ENCODE data around the gene OSGEP.
A peak's percentile ranks its signal among the peaks of the same experiment; 100 is the strongest.

The OSGEP gene

DNA sequence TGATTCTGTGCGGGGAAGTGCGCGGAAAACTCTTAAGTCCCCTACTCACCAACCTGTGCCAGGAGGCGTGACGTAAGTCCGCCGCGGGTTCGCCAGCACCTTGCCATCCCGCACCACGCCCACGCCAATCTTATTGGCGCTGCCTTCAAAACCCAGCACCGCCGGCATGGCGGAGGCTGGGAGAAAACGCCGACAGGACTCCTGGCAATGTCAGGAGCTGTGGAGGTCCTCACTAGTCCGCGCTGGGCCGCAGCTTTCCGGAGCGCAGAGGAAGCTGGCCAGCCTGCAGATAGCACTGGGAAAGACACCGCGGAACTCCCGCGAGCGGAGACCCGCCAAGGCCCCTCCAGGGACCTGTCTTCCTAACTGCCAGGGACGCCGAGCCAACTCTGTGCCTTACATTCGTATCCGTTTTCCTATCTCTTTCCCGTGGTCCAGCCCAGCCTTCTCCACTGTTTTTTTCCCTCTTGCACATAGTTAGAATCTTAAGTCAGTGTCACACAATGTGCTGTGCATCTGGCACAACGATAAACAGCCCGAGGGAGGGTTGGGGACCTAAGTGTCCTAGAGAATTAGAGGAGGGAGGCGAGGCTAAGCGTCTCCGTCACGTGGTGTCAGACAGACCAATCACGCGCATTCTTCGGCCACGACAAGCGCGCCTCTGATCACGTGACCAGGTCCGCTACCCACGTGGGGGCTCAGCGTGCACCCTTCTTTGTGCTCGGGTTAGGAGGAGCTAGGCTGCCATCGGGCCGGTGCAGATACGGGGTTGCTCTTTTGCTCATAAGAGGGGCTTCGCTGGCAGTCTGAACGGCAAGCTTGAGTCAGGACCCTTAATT lies at the start of gene OSGEP, which contains the start of gene APEX1:
TSS of gene OSGEP (minus strand) at position 297 of the 839 bp plus-strand sequence. CDS start at position 168, 129 bp downstream.
TSS of gene APEX1 (plus strand) at position 711 of the 839 bp plus-strand sequence. CDS start 420 bp downstream, outside the sequence.
- DNase-seq, result peak; percentile 99

DNA sequence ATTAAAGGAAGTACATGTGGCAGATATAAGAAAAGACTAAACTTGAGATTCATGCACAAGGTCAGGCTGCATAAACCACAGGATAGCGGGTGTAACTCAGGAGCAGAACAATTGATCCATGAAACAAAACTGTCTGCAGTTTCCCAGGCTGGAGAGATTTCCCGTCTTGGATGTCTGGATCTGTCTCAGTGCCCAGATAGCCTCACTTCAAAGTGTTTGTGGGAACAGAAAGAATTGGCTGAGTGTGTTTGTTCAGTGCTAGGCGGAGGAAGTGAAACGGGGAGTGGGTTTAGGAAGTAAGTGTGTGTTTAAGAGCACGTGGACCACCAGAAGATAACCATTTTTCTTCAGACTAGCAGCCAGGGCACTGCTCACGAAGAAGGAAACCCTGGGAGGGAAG lies 49.3 kb upstream of the OSGEP start:
- DNase-seq, result no peak

- DNase-seq, result no peak
Observed at GRCh38 chr14:20501346-20501745, 46.7 kb upstream of the OSGEP start.

DNA sequence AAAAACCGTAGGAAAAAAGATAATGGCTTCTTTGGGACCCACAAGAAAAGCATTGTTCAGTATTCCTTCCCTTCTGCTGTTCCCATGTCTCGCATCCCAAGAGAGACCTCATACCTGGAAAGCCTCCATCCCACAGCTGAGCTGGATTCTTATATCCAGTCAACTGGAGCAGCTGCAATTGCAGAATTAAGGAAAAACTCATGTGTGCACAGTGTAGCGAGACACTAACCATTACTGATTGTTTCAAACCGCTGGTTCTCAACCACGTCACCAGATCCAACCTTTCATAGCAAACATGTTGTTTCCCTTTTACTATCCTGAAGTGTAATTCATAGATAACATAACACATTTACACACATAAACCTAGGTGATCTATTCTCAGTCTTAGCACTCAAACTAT lies 45.3 kb upstream of the OSGEP start:
- DNase-seq, result no peak

DNA sequence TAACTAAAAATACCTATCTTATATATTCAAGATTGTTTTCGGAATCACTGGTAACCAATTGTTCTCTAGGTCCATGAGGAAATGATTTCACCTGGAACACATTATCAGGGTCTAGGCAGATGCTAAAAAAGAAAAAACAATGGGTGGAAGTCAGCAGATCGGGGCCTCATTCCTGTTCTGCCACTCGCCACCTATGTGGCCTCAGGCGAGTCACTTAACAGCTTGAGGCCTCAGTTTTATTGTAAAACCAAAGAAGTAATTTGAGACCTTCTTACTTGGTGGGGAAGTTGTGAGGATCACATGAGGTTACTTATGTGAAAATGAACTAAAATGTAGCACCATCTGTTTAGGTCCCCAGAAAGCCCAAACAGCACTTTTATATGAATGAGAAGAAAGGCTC lies 44.5 kb upstream of the OSGEP start:
- no peak for DNase-seq

- no peak for DNase-seq
Observed at GRCh38 chr14:20498622-20499021, 44.0 kb upstream of the OSGEP start.

DNA sequence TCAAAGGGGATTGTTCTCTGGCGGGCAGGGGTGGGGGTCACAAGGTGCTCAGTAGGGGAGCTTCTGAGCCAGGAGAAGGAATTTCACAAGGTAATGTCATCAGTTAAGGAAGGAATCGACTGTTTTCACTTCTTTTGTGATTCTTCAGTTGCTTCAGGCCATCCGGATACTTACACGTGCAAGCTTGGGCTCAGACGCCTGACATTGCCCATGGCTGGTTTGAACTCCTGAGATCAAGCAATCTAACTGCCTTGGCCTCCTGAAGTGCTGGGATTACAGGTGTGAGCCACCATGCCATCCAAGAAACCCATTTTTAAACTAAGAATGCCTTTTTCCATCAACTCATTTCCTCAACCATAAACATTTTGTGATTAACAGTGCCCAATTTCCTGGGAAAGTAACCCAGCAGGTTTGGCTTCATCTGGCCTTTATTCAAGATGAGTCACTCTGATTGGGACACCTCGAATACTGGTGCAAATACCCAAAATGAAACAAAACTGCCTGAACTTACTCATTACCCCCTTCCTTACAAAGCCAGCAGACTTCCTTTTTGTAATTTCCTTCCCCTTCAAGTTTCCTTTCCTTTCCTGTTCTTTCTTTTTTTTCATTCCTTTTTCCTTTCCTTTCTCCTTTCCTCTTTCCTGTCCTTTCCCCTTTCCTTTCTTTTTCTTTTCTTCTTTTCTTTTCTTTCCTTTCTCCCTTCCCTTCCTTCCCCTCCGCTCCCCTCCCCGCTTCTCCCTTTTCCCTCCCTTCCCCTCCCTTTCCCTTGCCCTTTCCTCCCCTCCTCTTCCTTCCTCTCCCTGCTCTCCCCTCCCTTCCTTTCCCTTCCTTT lies 40.5 kb upstream of the OSGEP start:
- DNase-seq, result no peak

- no peak for DNase-seq
Observed at GRCh38 chr14:20493634-20494033, 39.0 kb upstream of the OSGEP start.

DNA sequence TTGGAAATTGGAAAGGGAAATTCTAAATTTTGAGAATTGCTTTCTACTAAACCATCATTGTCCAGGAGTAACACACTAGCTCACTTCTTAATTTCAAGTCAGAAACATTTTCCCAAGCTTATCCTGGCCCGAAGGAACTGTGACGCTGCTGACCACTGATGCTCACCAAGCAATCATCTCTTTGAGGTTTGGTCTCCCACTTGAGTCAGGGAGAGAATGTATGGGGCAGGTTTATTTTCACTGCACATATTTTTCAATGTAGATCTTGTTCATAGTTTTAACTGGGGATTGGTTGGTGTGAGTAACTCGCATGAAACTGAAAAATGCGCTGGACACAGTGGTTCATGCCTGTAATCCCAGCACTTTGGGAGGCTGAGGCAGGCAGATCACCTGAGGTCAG lies 37.9 kb upstream of the OSGEP start:
- no peak for DNase-seq

GRCh38 chr14:20490563-20490962 lies 36.0 kb upstream of the OSGEP start:
- no peak for DNase-seq

DNA sequence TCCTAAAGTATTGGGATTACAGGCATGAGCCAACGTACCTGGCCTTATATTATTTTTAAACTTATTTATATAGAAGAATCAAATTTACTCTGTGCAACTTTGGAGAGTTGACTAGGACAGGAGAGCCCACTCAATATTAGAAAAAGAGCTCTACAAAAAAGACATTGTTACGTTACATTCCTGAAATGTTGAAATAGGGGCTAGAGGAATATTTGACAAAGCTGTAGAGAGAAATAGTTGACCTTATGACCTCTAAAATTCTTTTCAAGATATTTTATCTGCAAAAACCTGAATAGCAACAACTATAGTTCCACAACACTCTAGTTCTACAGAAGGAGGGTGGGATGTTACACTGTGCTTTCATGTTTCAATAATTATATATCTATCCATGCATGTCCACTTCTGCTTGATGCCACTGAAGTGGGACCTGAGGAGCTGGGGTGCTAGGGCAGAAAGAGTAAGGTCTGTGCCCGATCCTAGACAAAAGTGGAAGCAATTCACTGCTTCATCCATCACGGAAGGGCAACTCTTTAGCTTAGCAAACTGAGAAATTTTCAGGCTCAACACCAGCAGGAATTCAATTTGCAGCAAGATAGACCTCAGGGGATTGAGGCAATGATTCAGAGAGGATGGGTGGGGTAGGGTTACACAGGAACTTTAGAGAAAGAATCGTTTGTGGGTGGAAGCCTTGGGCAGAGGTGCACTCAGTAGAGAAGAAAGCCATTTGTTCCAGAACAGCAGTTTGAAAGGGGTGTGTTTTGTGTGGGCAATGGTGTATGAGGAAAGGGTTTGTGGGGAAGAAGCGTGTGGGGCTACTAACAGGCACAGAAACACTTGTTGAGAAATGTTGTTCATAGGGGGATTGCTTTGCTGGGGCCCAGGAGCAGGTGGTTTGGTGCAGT lies 34.7 kb upstream of the OSGEP start:
- no peak for DNase-seq

DNA sequence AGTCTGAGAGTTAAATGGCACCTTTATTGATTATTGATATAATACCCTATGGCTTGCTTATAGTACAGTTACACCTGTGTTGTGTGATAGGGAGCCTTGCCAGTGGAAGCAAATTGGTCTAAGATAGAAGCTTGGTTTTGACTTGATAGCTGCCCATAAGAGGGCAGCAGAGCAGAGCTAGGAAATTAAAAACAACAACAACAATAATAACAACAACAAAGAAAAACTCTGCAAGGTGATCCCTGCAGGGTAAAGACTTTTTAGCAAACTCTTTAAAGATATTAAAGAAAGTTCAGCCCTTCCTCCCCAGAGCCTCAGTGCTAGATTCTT lies 32.7 kb upstream of the OSGEP start:
- no peak for DNase-seq

- no peak for DNase-seq
Observed at GRCh38 chr14:20486684-20487395, 32.2 kb upstream of the OSGEP start.

DNA sequence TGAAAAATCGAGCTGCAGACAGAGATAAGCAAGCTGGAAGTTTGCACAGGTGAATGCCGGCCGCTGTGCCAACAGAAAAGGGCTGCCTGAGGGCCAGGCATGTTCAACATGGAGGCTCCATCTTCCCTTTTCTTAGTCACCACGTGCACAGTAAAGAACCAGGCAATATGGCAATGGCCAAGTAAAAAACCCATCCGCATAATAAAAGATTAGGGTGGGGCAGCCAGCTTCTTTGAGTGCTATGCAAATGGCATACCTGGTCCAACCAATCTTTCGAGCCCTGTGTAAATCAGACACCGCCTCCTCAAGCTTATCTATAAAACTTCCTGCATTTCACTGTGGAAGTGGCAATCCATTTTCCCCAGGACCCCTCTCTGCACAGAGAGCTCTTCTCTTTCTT lies 31.3 kb upstream of the OSGEP start:
- DNase-seq, result no peak

- DNase-seq, result no peak
Observed at GRCh38 chr14:20482382-20482781, 27.8 kb upstream of the OSGEP start.

DNA sequence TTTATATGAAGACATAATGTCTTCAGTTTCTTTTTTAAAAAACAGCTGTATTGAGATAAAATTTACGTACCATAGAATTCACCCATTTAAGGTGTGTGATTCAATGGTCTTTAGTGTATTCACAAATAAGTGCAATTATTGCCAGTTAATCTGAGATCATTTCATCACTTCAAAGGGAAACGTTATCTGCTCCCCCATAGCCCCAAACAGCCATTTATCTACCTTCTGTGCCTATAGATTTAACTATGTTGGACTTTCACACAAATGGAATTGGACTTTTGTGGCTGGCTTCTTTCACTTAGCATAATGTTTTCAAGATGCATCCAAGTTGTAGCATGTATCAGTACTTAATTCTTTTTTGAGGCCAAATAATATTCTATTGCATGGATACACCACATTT lies 24.3 kb upstream of the OSGEP start:
- DNase-seq, result no peak

DNA sequence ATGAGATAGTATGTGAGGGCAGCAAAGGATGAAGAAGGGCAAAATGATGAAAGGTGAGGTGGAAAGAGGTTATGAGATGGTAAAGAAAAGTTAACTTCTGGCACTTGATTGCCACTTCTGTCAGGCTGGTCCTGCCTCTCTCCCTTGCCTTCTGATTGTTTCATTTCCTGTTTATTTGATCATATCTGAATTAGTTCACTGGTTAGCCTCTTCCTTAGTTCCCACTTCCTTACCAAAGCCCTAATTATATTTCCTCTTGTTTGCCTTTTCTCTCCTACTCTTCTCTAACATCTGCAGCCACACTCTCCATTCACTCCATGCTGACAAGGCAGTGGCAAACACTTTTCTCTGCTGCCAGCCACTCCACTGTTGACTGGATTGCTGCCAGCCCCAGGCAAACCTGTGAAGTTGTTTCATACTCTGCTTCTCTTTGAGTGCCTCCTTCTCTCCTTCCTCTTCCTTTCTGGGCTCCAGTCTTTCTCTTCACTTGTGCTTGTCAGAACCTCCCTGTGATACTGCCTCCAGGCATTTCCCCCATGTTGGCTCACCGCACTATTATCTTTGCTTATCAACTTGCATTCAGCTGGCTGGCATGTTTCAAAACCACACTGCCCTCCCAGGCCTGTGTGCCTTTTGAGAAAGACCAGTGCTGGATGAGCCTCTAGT lies 22.7 kb upstream of the OSGEP start:
- peak; percentile 59 for DNase-seq

DNA sequence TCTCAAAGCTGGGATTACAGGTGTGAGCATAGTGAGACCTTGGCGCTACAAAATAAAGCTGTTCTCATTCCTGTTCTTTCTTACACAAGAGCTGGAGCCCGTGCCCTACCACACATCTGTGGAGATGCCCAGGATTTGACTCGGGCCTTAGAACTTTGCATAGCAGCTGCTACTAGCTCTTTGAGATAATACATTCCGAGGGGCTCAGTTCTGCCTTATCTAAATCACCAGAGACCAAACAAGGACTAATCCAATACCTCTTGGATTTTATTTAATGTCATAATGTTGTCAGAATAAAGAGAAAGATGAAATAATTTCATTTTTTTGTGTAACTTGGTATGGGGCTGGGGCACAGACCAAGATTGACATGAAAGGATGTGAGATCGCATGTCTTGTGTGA lies 22.2 kb upstream of the OSGEP start:
- DNase-seq, result no peak

DNA sequence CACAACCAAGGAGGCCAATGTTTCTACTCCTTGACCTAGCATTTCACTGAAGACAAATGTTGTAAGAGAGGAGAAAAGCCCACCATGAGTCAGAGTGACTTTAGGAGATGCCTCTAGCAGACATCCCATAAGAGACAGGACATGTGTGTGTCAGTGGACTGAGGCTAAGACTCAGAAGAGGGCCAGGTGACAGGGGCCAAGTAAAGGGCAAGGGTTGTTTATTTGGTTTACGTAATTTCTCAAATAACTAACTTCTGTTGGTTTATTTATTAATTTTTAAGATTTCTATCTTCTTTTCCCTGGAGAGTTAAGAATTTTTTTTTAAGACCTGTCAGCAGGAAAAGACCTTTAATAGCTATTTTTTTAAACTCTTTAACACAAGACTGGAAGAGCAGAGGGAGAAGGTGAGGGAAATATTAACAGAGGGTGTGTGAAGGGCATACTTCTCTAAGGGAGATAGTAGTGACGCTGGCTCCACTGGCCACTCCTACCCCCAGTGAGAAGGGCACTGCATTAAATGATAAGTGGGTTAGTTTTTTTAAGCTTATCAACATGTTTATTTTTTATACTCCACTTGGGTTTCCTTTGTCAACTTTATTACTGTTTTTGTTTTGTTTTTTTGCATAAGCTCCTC lies 18.0 kb upstream of the OSGEP start:
- DNase-seq, result no peak

DNA sequence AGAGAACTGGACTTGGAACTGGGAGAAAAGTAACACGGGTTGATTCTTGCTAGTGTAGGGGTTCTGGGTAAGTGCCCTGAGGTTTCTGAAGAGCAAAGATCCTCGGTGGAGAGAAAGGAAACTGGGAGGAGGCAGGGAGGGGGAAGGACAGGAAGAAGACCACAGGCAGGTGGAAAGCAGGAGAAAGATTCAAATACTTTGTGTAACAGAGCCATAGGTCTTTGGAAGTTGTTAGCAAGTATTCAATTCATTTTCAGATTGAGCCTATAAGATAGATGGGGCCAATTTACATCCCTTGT lies 15.9 kb upstream of the OSGEP start:
- no peak for DNase-seq

DNA sequence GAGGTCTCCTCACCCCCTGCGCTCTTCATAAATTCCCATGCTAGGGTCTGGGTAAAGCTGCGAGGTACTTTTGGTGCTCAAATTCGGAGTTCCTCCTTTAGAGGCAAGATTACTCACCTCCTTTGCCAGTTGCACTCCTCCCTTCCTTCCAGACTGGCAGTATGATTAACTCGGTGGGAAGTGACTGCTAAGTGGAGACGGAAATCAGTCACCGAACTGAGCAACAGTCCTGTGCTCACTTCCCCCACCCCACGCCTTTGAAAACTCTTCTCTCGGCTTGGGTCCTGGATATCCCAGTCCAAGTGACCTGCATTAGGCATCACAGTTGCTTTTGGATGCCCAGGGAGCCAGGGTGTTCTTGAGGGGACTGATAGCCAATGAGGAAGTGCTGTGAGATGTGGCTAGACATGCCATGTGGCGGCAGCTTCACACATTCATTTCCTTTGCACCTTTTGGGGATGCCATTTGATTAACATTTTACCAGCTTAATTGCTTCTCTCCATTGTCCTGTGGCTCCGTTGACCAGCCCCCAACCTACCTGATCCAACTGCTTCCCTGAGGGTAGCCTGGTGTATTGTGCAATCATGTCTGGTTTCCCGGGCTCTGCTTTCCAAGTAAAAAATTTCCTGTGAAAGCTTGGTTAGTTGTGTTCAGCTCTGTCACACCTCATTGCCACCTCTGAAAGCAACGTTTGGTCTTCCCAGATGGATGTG lies 15.4 kb upstream of the OSGEP start:
- DNase-seq, result peak; percentile 60

Measured in CD4-positive, alpha-beta T cell treated with Interleukin-17A for 1 hour (primary cell).